ENCODE results near the gene JAKMIP2.
"Not testable (repeated sequence)": the region's sequence is repeated elsewhere in the genome, so short reads cannot be mapped to it uniquely, and the experiment has no call there.

The JAKMIP2 gene

GRCh38 chr5:147642666-147643065 is 139.9 kb downstream of the JAKMIP2 start:
- no peak for DNase-seq

GRCh38 chr5:147639321-147639720 is 143.2 kb downstream of the JAKMIP2 start:
- no peak for DNase-seq

GRCh38 chr5:147636729-147636984 is 145.9 kb downstream of the JAKMIP2 start:
- no peak for DNase-seq

- DNase-seq: no peak
Measured at GRCh38 chr5:147635882-147636728, 146.4 kb downstream of the JAKMIP2 start.

- DNase-seq: not testable (repeated sequence)
Measured at GRCh38 chr5:147635439-147635838, 147.1 kb downstream of the JAKMIP2 start.

- DNase-seq: no peak
Measured at GRCh38 chr5:147633173-147633572, 149.4 kb downstream of the JAKMIP2 start.

GRCh38 chr5:147631428-147632003 is 151.0 kb downstream of the JAKMIP2 start:
- no peak for DNase-seq

- no peak for DNase-seq
Measured at GRCh38 chr5:147629196-147629595, 153.3 kb downstream of the JAKMIP2 start.

- peak; percentile 34 to 53 for DNase-seq
Measured at GRCh38 chr5:147628058-147628895, 154.3 kb downstream of the JAKMIP2 start.

- DNase-seq: no peak
Measured at GRCh38 chr5:147626464-147626863, 156.1 kb downstream of the JAKMIP2 start.

- DNase-seq: no peak
Measured at GRCh38 chr5:147621016-147621415, 161.5 kb downstream of the JAKMIP2 start.

GRCh38 chr5:147619281-147619878 is 163.1 kb downstream of the JAKMIP2 start:
- DNase-seq: no peak

- DNase-seq: no peak
Measured at GRCh38 chr5:147617711-147618350, 164.7 kb downstream of the JAKMIP2 start.

GRCh38 chr5:147617191-147617606 is 165.3 kb downstream of the JAKMIP2 start:
- no peak for DNase-seq

- no peak for DNase-seq
Measured at GRCh38 chr5:147616421-147616820, 166.1 kb downstream of the JAKMIP2 start.

- DNase-seq: no peak
Measured at GRCh38 chr5:147613359-147613758, 169.2 kb downstream of the JAKMIP2 start.

- DNase-seq: no peak
Measured at GRCh38 chr5:147611483-147611882, 171.0 kb downstream of the JAKMIP2 start.

- DNase-seq: no peak
Measured at GRCh38 chr5:147610798-147611197, 171.7 kb downstream of the JAKMIP2 start.

- no peak for DNase-seq
Measured at GRCh38 chr5:147601652-147602051, 180.9 kb downstream of the JAKMIP2 start.

- DNase-seq: no peak
Measured at GRCh38 chr5:147591120-147591519, 191.4 kb downstream of the JAKMIP2 start.

- no peak for DNase-seq
Measured at GRCh38 chr5:147590096-147590495, 192.4 kb downstream of the JAKMIP2 start.

GRCh38 chr5:147586832-147587231 is 195.7 kb downstream of the JAKMIP2 start:
- DNase-seq: no peak

GRCh38 chr5:147586221-147586620 is 196.3 kb downstream of the JAKMIP2 start:
- no peak for DNase-seq
